Activated naive CD4-positive, alpha-beta T cell treated with anti-CD3 and anti-CD28 coated beads, Interleukin-2, amount 50 U/mL, for 16 hours (primary cell): ENCODE measurements around the gene ARAP2.

Source experiments
- DNase-seq: peaks from one replicate; pipeline ENCODE4 v3.0.0-alpha.2; 2020

Gene ARAP2

DNA sequence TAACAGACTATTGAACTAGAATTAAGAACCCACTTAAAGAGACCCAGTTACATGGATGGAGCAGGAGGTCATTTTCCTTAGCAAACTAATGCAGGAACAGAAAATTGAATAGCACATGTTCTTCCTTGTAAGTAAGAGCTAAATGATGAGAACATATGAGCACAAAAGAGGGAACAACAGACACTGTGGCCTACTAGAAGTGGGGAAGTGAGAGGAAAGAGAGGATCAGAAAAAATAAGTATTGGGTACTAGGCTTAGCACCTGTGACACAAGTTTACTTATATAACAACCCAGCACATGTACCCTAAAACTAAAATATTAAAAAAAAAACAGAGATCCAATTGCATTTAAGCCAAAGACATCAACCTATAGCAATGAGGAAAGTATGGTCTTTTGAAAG is 26.2 kb downstream of the ARAP2 start:
- DNase-seq = no peak

DNA sequence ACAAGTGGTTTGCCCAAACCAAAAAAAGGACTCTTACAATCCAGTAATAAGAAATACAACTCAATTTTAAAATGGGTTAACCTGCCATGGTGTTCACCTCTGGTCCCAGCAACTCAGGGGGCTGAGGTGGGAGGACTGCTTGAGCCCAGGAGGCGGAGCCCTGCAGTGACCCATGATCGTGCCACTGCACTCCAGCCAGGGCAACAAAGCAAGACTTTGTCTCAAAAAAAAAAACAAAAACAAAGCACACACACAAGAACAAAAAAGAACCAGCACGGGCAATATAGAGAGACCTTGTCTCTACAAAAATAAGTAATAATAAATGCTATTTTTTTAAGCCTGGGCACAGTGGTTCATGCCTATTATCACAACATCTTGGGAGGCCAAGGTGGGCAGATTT is 28.7 kb downstream of the ARAP2 start:
- no peak for DNase-seq

GRCh38 chr4:36214735-36215485 is 29.4 kb downstream of the ARAP2 start:
- no peak for DNase-seq

GRCh38 chr4:36213977-36214376 is 30.3 kb downstream of the ARAP2 start:
- DNase-seq = no peak

DNA sequence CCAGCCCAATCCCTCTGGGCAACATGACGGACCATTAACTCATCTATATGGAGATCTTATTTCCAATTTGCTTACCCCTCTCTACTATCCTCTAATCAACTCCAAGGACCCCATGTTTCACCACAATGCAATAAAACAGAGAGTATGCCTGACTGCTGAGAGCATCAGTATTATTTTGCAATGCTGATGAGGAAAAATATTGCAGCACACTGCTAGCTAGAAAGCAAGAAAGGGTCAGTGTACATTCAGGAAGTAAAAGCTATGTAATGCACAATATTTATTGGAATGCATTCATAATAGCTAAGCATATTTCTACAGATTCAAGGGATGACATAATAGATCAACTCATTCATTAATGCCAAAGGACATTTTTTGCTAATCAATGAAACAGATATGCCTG is 33.2 kb downstream of the ARAP2 start:
- no peak for DNase-seq

GRCh38 chr4:36209941-36210649 is 34.2 kb downstream of the ARAP2 start:
- DNase-seq = no peak

- DNase-seq = no peak
Observed at GRCh38 chr4:36208893-36209473, 35.3 kb downstream of the ARAP2 start.

GRCh38 chr4:36207831-36208520 is 36.3 kb downstream of the ARAP2 start:
- DNase-seq = no peak

DNA sequence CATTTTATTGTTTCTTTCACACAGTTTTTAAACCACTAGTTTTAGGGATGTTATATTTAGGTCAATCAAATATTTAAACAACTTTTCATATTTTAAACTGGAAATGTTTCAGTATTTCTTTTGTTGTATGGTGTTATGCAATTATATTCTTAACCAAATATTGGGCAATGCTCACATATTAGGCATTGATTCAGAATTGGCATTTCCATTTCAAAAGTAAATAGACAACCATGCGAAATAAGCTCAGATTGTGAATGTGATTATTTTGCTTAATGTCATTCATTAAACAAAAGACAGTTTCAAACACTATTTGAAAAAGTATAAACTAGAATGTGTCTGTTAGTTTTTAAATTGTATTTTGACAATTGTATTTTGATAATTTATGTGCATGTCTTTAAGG is 36.9 kb downstream of the ARAP2 start:
- DNase-seq = no peak

- no peak for DNase-seq
Observed at GRCh38 chr4:36206603-36207311, 37.6 kb downstream of the ARAP2 start.

- DNase-seq = no peak
Observed at GRCh38 chr4:36206012-36206411, 38.3 kb downstream of the ARAP2 start.

DNA sequence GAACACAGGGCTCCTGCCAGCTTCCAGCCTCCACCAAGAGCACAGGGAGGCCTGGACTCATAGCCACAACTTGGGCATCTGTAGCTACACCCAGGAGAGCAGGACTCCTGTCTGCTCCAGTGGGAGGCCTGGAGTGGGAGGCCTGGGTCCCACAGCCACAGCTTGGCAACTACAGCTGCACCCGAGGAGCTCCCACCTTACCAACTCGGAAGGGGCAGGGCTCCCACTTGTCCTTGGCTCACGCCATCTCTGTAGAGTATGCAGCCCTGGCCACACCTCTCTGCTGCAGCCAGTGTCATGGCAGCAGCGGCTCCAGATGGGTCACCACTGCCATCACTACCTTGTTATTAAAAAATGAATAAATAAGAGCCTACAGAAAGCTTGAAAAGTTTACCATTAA is 45.5 kb downstream of the ARAP2 start:
- no peak for DNase-seq

GRCh38 chr4:36198068-36198808 is 46.1 kb downstream of the ARAP2 start:
- no peak for DNase-seq

- DNase-seq = no peak
Observed at GRCh38 chr4:36197501-36197900, 46.8 kb downstream of the ARAP2 start.

- no peak for DNase-seq
Observed at GRCh38 chr4:36196145-36196913, 48.0 kb downstream of the ARAP2 start.

- no peak for DNase-seq
Observed at GRCh38 chr4:36192922-36193321, 51.4 kb downstream of the ARAP2 start.

DNA sequence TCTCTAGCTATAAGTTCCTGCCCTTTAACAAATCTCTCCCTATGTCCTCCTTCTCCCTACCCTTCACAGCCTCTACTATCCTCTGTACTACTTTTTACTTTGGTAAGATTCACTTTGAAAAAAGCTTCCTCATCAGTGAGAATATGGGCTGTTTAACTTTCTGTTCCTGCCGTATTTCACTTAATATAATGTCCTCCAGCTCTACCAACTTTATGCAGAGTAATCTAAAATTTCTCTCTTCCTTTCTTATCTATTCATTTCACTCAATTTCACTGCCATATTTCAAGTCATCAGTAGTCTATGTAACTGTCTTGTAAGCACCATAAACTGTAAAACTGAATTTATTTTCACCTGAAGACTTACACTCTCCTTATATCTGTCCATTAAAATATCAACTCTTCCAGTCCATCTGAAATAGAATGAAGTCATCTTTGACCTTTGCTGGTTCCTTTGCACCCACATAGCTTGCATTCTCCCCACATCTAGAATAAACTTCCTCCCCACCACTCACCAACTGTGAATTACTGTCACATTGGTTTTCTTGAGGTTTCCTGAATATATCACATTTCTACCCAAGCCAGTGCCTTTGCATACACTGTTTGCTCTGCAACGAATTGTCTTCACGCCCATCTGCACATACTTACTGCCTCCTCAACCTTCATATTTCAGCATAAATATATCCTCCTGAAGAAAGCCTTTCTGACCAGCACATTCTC is 54.6 kb downstream of the ARAP2 start:
- no peak for DNase-seq

DNA sequence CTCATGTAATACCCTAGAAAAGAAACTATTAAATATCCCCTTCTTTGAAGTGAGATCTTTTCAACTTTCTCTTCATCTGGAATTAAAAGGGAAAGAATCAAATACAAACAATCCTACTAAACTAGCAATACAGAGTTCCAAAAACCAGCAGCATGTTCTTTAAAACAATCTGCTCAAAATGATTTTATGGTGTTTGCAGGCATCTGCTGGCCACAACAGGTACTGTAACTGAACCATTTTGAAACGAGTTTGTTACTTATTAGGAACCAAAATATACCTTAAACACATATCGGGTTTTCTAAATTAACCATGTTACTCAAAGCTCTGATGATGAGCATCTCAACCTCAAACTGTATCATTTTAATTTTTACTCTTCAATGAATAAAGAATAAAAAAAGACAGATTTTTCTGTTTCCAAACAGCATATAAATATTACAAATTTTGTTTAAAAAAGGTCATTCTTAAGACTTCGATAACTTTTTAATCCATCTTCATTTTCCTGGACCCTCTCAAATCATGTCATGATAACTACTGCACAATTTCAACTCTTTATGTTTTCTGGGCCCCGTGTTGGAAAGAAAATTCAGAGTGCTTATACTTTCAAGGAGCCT is 56.5 kb downstream of the ARAP2 start:
- DNase-seq = no peak

DNA sequence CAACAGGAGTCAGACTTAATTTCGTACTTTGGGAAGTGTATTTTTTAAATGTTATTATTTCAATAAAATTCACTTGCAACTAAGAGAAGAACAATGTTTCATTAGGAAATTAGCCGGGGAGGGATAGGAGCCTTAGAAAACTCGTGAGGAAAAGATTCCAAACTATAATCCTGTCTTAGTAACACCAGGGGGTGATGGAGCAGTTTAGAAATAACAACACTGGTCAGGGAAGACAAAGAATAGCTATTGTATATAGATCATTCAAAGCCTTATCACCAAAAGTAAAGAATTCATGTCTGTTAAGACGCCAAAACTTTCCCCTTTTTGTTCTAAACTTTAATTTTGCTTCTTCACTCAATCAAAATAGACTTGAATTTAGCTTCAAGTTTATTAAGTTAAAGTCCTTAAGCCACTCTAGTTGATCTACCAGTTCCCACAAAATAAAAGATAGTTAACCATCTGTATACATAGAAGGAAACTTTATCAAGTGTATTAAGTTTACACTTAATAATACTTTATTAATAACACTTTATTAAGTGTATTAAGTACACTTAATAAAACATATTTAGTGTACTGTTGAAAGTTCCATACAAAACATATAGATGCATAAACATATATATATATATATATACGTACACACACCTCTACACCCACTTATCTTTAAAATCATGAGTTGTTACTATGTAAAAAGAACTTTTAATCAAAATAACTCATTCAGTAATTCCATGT is 60.5 kb downstream of the ARAP2 start:
- no peak for DNase-seq

- DNase-seq = no peak
Observed at GRCh38 chr4:36183232-36183631, 61.1 kb downstream of the ARAP2 start.
